HG02840 (cell line): ENCODE results near the gene MAD1L1.
"Not testable (repeated sequence)": the region's sequence is repeated elsewhere in the genome, so short reads cannot be mapped to it uniquely, and the experiment has no call there.

ENCODE experiments used
- ATAC-seq: cut with Tn5 transposase; IDR thresholded peaks from one replicate; pipeline ENCODE4 v1.9.1; 2021; ENCODE audit warnings: mild to moderate bottlenecking, moderate library complexity, moderate number of reproducible peaks; ENCODE audit not compliant: unreplicated experiment, low FRiP score

MAD1L1 gene

DNA sequence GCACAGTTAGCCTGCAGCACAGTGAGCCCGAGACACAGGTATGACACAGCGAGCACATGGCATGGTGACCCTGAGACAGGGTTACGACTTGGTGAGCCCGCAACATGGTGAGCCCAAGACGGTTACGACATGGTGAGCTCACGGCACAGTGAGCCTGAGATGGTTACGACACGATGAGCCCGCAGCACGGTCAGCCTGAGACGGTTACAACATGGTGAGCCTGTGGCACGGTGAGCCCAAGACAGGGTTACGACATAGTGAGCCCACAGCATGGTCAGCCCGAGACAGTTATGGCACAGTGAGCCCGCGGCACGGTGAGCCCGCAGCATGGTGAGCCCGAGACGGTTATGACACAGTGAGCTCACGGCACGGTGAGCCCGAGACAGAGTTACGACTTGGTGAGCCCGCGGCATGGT, 156.1 kb downstream of the MAD1L1 start:
- ATAC-seq: no peak

- no peak for ATAC-seq
Measured at GRCh38 chr7:2075811-2076210, 156.9 kb downstream of the MAD1L1 start.

DNA sequence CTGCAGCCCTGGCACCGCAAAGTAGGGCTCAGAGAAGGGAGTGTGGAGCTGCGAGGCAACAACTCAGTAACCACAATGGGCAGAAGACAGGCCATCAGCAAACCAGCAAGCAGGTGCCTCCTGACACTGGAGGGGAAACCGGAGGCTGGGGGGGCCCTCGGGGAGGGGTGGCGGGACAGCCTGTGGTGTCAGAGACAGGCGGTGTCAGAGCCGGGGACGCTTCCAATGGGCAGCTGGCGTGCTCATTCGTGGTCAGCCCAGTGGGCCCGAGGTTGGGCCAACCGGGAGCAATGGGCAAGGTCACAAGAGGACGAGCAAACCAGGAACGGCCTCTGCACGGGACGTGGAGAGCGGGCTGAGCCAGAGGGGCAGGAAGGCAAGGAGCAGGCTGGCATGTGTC, 158.1 kb downstream of the MAD1L1 start:
- ATAC-seq: no peak

- ATAC-seq: no peak
Measured at GRCh38 chr7:2072798-2073197, 159.9 kb downstream of the MAD1L1 start.

- peak; percentile 69 for ATAC-seq
Measured at GRCh38 chr7:2072042-2072441, 160.7 kb downstream of the MAD1L1 start.

DNA sequence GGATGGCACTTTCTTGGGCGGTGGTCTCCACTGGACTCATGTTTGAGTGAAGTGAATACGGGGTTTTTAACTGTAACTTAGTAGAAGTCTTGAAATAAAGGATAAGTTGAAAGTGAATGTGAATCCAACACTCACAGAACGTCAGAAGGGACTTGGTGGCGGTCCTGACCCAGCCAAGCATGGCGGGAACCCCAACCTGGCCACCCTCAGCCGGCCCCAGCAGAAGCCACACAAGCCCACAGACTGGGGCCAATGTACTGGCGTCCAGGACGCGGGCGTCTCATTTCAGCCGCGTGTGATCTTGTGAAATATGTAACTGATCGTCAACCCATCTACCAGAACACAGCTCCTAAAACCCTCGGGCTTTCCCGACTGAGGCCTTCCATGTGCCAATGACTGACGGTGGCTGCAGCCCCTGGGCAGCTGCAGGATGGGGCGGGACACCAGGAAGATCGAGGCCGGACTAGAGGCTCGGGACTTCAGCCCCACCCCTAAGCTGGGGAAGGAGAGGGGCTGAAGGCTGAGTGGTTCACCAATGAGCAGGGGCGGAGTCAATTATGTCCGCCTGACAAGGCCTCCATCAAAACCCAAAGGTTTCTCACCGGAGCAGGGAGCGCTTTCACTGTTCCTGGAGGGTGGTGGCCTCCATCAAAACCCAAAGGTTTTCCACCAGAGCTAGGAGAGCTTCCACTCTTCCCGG, 161.5 kb downstream of the MAD1L1 start:
- ATAC-seq: no peak

DNA sequence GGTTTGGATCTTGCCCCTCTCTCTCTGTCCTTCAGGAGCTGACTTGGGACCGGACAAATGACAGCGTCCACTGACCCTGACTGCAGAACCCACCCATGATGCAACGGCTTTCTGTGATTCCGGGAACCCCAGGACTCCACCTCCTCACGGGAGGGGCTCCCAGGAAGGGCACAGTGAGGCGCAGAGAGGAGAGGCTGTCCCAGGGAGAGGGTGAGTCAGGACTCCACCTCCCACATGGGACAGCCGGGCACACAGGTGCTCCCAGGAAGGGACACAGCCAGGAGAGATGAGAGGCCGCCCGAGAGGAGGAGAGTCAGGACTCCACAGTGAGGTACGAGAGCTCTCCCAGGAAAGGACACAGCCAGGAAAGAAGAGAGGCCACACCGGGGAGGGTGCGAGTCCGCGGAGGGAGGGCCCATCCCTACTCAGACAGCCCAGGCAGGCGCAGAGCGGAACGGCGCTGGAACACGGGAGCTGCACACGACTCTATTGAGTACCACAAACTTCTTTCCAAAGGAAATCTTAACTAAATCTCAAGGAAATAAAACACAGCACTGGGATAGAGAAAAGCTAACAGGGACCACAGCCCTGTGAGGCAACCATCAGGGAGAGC, 162.5 kb downstream of the MAD1L1 start:
- ATAC-seq: no peak

DNA sequence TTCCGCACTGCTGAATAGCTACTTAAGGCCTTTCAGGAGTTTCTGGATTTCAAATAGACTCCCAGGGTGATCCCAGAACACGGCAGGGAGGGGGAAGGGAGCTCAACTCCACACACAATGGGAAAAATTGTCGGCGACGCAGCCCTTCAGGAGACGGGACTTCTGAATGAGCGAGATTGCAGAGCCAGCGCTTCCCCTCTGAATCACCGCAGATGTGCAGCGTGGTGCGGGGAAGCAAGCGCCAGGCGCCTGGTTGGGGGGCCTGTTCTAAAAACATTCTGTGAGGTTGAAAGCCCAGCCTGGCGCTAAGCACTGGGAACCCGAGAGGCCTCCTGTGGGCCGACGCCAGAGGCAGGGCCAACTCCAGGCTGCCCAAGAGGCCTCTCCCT, 163.3 kb downstream of the MAD1L1 start:
- no peak for ATAC-seq

GRCh38 chr7:2068693-2069471, 163.9 kb downstream of the MAD1L1 start:
- ATAC-seq: no peak

- no peak for ATAC-seq
Measured at GRCh38 chr7:2066251-2066919, 166.4 kb downstream of the MAD1L1 start.

DNA sequence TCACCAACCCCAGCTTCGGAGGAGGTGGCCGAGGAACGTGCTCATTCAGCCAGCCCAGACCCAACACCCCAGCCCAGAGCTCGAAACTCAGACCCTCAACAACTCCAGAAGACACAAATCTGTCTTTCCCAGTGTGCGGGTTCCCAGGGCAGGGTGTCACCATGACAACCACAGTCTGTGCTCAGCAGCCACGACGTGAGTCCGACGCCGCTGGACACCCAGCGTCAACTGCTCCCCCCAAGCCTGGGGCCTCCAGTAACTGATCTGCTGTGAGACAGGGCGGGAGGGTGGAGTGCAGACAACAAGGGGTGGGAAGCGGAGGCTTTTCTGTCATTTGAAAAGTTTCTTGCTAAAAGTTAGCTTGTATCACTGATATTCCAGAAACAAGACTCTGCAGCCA, 167.2 kb downstream of the MAD1L1 start:
- ATAC-seq: no peak

- ATAC-seq: no peak
Measured at GRCh38 chr7:2063563-2064260, 169.0 kb downstream of the MAD1L1 start.

DNA sequence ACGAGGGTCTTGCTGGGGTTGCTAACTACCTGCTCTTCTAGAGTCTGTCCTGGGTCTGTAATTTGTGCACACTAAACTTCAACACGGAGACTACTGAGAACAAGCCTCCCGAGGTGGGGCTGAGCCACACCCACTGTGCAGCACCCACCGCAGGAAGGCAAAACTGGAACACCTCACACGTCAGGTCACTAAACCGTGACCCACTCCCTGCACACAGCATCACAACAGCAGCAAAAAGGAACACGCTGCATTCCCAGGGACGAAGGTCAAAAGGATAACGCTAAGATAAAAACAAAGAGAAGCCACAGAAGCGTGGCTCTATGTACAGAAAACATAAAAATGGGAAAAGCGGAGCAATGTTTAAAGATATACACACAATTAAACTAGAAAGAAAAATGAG, 170.1 kb downstream of the MAD1L1 start:
- no peak for ATAC-seq

DNA sequence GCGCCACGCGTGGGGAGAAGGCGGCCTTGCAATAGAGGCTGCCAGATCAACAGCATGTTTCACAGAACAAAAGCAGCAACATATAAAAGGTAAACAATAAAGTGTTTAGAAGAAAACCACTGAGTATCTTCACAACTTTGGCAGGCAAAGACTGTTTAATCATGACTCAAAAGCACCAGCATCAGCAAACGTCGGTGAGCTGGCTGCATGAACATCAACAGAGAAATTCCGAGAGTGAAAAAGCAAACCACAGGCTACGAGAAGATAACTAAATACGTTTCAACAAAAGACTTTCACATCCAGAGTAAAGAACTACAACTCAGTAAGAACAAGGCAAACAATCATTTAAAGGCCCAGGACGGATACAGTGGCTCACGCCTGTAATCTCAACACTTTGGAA, 172.0 kb downstream of the MAD1L1 start:
- ATAC-seq: no peak

DNA sequence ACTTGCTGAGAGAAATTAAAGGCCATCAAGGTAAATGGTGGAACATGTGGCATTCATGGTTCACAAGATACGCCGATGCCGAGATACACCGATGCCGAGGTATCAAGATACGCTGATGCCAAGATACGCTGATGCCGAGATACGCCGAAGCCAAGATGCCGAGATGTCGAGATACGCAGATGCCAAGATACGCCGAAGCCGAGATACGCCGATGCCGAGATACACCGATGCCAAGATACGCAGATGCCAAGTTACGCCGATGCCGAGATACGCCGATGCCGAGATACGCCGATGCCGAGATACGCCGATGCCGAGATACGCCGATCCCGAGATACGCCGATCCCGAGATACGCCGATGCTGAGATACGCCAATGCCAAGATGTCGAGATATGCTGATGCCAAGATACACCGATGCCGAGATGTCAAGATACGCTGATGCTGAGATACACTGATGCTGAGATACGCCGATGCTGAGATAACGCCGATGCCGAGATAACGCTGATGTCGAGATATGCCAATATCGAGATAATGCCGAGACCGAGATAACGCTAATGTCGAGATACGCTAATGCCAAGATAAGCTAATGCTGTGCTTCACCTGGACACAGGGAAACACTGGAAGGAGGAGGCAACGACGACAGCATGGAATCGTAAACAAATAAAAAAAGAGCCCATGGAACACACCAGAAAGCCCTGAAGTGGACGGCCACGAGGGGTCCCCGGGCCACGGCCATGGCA, 172.6 kb downstream of the MAD1L1 start:
- no peak for ATAC-seq

DNA sequence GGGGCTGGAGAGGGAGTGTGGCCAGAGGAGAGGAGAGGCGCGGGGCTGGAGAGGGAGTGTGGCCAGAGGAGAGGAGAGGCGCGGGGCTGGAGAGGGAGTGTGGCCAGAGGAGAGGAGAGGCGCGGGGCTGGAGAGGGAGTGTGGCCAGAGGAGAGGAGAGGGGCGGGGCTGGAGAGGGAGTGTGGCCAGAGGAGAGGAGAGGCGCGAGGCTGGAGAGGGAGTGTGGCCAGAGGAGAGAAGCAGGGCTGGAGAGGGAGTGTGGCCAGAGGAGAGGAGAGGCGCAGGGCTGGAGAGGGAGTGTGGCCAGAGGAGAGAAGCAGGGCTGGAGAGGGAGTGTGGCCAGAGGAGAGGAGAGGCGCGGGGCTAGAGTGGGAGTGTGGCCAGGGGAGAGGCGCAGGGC, 174.5 kb downstream of the MAD1L1 start:
- ATAC-seq: not testable (repeated sequence)

- ATAC-seq: no peak
Measured at GRCh38 chr7:2055956-2056355, 176.8 kb downstream of the MAD1L1 start.

- ATAC-seq: no peak
Measured at GRCh38 chr7:2054927-2055326, 177.8 kb downstream of the MAD1L1 start.

GRCh38 chr7:2053395-2053794, 179.3 kb downstream of the MAD1L1 start:
- no peak for ATAC-seq

DNA sequence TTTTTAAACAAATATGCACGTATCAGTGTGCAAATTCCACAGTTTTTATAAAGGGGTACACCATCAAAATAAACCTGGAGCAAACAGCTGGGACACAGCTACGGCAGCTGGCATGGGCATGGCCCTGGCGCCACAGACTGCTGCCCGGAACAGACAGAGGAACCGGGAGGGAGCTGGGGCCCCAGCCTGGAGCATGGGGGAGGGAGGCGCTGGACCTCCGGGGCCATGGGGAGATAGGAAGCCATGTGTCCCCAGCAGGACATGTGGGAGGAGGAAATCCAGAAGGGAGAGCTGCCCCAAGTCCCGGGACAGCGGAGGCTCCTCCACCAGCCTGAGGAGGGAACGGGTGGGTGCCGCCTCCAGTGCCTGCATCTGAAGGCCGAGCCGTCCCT, 180.1 kb downstream of the MAD1L1 start:
- ATAC-seq: no peak
